HG03432 (cell line): ENCODE measurements around the gene CD99L2.
"Not testable (repeated sequence)": the region's sequence is repeated elsewhere in the genome, so short reads cannot be mapped to it uniquely, and the experiment has no call there.

Experiments used
- ATAC-seq: cut with Tn5 transposase; IDR thresholded peaks from one replicate; pipeline ENCODE4 v1.9.1; 2021; ENCODE audit warnings: mild to moderate bottlenecking, moderate library complexity; ENCODE audit not compliant: unreplicated experiment

Gene CD99L2

DNA sequence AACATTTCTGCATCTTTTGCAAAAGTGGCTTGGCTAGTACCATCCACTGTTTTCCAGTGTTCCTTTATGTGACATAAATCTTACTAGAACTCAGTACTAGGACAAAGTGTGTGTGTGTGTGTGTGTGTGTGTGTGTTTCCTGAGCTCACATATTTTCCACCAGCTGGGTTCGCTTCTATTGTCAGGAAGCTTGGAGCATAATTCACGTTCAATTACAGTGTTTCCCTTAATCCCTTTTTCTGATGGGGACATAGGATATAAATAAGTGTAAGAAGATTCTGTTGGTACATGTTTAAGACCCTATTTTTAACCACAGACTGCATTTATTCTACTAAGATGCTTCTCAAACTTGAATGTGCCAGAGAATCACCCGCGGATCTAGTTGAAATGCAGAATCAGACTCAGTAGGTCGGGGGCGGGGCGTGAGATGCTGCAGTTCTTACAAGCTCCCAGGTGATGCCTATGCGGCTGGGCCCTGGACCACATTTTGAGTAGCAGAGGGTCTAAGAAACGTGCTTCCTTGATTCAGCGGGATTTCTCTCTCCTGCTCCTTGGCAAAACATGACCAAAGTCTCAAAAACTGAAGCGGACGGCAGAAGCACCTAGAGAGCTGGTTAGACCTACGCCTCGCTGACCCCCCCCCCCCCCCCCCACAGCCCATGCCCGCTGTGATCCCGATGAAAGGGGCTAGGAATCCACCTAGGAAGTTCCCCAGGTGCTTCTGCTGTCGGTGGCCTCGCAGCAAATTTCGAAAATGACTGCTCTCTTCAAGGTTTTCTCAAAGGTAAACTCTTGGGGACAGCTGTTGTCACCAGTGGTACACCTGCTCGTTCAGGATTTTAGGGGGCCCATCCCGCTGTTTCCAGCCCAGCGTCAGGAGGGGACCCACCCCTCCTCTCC lies 797 bp downstream of the CD99L2 start:
- no peak for ATAC-seq

DNA sequence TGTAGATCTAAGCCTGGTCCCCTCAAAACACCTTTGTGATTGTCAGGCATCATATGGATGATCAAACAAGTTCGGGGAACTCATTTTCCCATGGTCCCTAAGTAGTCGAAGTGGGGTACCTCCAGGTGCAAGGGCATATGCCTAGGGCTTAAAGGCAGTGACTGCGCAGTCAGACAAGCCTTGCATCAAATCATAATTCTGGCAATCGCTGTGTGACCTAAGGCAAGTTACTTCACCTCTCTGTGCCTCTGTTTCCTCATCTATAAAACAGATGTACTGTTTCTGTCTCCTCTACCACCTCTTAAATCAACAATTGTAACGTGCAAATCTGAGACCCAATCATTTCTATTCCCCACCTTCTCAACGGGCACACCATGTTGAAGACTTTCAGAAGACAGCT lies 1.8 kb downstream of the CD99L2 start:
- no peak for ATAC-seq

DNA sequence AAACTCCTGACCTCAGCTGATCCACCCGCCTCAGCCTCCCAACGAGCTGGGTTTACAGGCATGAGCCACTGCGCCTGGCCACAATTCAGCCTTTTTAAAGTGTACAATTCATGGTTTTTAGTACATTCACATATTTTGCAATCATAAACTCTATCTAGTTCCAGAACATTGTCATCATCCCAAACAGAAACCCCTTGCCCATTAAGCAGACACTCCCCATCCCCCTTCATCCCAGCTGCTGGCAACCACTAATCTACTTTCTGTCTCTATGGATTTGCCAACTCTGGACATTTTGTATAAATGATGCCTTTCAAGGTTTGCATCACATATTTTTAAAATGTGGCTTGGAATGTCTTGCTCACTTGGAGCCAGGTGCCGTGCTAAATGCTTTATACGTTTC lies 4.5 kb downstream of the CD99L2 start:
- no peak for ATAC-seq

DNA sequence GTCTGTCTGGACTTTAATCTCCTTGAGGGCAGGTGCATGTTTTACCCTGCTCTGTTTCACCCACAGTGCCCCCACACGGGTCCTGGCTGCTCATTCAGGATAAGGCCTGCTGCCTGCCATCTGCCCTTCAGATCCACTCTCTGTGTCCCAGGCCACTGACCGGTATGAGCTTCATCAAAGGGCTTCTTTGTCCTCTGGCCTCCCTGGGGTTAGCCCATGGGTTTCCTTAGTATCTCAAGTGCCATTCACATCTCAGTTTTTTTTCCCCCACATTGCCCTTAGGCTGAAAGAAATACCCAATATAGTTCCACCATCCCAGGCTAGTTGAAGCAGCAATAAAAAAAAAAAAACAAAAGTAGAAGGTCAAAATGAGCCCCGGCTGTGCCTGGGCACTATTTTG lies 9.3 kb downstream of the CD99L2 start:
- no peak for ATAC-seq

DNA sequence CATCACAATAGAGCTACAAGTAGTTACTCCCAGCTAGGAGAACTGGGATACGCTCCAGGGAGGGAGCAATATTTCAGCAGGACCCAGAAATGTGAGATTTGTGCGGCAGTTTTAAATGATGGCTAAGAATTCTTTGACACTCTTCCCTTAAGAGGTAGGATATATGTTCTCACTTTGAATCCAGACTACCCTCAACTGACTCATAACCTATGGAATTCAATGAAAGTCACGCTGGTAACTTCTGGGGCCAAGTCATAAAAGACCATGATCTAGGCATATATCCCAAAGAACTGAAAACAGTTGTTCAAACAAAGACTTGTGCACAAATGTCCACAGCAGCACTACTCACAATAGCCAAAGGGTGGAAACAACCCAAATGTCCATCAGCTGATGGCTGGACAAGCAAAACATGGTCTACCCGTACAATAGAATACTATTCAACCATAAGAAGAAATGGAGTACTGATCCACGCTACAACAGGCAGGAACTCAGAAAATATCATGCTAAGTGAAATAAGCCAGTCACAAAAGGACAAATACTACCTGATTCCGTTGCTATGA lies 10.5 kb downstream of the CD99L2 start:
- no peak for ATAC-seq

DNA sequence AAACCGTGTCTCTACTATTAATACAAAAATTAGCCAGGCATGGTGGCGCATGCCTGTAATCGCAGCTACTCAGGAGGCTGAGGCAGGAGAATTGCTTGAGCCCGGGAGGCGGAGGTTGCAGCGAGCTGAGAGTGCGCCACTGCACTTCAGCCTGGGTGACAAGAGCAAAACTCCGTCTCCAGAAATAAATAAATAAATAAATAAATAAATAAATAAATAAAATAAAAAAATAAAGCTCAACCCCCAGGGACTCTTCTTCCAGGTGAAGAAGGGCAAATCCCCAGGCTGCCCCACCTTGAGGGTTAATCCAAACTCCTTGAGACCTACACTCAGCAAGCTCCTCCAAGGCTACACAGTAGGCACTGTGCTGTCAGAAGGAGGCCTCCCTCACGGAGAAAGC lies 11.2 kb downstream of the CD99L2 start:
- ATAC-seq, result not testable (repeated sequence)

DNA sequence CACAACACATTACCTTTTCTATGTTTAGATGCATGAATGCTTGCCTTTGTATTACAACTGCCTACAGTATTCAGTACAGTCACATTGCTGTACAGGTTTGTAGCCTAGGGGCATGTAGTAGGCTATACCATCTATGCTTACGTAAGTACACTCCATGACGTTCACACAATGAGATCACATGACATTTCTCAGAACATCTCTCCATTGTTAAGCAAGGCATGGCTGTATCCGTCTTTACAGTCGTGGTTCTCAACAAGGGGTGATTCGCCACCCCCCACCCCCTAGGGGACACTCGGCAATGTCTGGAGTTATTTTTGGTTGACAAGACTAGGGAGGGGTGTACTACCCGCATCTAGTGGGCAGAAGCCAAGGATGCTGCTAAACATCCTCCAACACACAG lies 12.1 kb downstream of the CD99L2 start:
- ATAC-seq, result no peak

DNA sequence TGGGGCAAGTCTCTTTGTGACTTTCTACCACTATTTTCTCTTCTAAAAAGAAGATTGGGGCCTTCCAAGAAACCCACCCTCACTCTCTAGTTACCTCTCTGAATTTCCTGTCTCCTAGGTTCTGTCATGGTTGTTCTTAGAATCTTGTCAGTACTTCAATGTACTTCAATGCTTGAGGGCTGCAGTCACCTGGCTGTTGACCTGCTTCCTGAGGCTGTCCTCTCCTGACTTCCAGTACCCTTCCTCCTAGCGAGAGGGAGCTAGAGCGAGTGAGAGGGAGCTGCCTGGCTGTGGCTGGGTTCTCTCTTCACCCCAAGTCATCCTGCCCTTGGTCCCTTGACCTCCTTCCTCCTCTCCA lies 17.7 kb downstream of the CD99L2 start:
- peak; percentile 20 for ATAC-seq

DNA sequence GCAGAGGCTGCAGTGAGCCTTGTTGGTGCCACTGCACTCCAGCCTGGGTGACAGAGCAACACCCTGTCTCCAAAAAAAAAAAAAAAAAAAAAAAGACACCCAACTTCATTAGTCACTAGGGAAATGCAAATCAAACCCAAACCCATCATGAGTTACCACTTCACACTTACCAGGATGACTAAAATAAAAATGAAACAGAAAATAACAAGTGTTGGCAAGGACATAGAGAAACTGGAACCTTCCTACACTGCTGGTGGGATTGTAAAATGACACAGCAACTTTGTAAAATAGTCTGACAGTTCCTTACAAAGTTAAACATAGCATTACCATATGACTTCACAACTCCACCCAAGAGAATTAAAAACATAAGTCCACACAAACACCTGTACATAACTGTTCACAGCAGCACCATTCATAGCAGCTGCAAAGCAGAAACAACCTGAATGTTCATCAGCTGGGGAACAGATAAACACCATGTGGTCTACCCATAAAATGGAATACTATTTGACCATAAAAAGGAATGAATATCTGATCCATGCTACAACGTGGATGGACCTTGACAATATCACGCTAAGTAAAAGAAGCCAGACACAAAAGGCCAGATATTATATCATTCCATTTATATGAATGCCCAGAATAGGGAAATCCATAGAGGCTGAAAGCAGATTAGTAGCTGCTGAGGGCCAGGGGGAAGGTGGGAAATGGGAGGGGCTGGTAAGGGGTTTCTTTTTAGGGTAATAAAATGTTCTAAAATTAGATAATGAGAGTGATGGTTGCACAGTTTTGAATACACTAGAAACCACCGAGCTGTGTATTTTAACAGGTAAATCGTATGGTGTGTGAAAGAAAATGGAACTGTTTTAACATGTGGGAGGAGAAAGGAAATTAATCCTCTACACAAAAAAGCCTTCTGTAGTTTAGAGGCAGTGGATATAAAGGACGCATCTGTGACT lies 18.3 kb downstream of the CD99L2 start:
- peak; percentile 87 for ATAC-seq

DNA sequence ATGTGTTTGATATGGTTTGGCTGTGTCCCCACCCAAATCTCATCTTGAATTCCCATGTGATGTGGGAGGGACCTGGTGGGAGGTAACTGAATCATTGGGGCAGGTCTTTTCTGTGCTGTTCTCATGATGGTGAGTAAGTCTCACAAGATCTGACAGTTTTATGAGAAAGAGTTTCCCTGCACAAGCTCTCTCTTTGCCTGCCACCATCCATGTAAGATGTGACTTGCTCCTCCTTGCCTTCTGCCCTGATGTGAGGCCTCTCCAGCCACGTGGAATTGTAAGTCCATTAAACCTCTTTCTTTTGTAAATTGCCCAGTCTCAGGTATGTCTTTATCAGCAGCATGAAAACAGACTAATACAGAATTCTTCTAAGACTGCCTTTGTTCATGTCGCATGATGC lies 22.8 kb downstream of the CD99L2 start:
- ATAC-seq, result not testable (repeated sequence)

DNA sequence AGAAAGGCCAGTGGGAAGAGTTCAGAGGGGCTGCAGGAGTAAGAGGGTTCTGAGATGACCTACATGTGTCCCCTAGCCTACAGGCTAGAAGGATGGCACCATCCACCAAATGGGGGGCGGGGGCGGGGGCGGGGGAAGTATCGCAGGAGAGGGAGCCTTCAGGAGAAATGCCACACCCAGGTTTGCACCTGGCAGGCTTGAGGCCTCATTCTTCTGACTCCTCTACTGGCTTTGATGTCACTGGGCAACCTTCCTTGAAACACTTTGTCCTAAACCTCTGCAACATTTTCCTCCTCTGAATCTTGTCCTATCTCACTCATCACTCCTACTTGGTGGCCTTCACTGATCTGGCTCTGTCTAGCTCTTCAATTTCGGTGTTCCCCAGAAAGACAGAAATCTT lies 24.0 kb downstream of the CD99L2 start:
- ATAC-seq, result no peak

DNA sequence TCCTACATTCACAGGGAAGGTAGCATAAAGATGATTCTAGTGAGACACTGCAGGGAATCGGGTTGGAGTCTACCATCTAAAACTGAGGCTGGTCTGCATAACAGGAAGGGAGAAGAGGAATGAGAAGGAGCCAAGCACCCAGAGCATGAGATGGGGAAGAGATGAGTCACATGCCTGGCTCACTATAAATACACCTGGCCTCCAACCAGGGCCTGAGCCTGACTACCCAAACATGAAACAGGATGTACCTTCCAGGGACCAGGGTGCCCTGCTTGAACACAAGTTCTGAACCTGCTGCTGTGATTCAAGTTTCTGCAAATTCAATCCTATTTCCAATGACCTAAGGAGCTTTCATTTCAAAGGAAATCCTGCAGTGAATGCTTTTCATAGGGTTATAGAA lies 24.9 kb downstream of the CD99L2 start:
- peak; percentile 79 for ATAC-seq

DNA sequence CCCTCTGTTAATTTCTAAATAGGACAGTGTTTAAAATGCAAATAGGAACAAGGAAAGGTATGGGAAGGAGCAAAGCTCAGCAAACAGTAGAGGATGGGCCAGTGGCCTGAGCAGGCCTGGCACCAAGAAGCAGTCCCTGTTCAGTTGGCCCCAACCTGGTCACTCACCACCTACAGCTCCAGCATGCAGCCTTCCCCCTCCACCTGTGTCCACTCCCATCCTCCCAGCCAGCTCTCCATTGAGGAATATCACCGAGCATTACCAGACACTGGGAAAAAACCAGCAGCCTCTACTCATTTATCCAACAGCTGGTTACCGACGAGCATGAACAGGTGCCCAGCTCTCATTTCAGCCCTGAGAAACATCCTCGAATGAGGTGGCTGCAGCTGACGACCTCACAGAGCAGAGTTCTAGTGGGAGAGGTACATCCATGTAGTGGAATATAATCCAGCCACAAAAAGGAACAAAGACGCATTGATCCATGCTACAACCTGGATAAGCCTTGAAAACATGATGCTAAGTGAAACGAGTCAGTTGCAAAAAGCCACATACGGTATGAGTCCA lies 25.6 kb downstream of the CD99L2 start:
- no peak for ATAC-seq

DNA sequence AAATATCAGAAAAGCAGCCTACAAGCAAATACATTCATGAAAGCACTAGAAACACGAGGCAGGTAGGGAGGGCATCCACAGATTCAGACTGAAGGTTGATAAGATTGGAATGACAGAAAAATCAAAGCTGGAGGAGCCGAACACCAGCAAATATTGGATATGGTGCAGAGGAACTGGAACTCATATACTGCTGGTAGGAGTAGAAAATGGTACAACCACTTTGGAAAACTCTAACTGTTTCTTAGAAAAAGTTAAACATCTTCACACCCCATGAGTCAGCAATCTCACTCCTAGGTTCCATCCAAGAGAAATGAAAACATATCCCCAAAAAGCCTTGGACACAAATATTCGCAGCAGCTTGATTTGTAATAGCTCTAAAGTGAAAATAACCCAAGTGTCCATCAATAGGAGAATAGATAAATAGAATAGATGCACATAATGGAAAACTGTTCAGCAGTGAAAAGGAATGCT lies 27.1 kb downstream of the CD99L2 start:
- no peak for ATAC-seq

DNA sequence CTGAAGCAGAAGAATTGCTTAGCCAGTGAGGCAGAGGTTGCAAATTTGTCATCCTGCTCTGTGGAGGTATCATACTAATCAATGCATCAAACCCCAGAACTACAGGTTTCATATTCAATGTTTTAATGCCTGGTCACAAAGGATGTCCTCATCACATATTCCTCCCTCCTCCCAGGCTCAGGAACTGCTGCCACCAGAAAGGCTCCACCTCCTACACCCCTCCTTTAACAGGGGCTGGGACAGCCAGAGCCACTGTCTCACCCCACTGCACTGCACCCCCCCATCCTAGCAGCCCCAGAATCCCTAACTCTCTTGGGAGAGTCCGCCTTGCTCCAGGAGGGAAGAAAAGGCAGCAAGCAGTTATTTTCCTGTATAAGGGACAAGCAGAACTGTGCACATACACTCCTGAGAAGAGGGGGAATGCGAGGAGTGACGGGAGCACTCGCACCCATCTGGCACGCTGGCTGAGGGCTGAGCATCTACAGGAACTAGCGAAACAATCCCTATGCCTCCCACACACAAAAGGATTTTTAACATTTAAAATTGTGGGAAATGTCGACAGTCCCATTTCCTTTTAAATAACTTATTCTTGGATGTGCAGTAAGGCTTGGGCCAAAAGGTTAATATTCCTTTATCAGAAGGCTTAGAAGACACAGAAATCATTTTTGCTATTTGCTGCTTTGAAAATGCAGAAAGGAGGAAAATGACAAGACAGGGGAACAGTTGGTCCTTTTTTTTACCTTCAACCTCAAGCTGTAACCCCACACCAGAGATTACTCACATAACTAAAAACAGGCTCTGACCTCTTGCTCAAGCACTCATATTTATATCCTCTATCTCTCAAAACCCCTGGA lies 27.8 kb downstream of the CD99L2 start:
- ATAC-seq, result no peak

DNA sequence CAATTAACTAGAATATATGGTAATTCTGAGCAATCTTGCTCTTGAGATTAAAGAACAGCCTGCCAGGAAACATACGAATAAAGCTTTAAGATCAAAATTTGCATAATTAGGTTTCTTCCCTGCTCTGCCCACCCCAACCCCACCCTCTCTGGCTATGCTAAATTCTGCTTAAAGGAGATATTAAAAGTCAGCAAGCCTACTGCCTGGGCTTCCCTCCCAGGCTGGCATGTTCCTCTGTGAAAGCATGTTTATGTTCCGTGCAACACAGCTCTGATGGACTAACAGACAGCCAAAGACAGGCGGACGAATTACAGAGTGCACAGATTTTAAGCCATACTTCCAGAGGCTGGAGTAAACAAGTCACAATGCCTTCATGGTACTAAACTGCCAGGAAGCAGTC lies 28.4 kb downstream of the CD99L2 start:
- ATAC-seq, result no peak

DNA sequence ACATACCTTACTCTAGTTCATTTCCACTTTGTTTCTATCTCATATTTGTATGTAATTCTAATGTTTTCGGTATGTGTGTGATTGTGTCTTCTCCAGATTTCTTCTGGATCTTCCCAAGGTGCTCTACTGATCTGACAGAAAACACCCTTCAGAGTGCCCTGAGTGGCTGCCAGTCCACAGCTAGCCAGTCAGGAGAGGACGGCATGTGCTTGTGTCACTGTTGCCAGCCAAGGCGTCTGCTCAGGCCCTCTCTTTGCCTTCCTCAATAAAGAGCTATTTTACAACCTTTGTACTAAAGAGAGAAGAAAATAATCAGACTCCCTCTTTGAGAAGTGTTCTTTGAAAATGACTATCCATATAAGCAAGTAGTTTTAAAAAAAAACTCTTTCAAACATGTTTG lies 29.0 kb downstream of the CD99L2 start:
- no peak for ATAC-seq

DNA sequence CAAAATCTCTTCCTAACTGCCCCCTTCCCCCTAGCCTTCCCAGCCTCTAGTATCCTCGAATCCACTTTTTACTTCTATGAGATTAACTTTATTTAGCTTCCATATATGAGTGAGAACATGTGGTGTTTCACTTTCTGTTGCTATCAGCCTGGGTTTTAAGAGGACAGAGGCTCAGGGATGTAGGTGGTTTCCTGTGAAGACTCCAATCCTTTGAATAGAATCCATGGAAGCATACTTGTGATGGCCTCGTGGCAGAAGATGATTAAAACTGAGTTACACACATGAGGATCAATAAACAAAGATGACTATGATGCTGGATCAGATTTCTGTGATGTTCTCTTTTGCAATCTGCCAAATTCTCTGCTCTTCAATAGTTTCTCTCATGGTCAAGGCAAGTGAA lies 29.8 kb downstream of the CD99L2 start:
- ATAC-seq, result peak; percentile 54

DNA sequence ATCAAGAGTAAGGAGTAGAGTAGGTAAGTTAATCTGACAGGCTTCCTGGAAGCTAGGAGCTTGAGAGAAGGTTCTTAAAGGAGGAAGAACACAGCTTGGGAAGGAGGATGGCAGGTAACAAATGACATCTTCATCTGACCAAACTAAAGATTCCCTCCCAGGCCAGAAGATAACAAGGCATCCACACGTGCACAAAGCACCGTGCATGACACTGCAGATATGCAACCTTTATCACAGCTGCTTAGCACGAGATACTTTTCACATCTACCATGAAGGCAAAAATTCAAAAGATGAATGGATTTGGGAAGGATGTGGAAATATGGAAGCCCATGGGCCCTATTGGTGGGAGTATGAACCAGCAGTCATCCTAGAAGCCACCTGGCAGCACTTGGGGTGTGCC lies 34.3 kb downstream of the CD99L2 start:
- no peak for ATAC-seq

DNA sequence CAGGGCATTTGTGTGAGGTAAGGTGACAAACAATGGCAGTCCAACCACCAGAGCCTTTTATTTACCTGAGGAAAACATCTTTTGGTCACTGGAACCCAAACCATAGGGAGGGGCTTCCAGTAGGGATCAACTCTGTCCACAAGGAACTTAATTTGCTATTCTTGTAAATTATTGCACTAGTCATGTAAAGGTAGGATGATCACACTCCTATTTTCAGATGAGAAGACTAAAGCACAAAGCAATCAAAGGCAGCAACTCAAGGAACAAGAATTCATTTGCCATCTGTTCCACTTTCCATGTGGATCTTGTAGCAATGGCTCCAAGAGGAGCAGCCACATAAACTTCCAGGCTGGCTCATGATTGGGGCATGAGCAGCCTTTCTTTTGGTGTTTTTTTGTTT lies 35.3 kb downstream of the CD99L2 start:
- ATAC-seq, result no peak
